Stimulated activated CD4-positive, alpha-beta T cell treated with anti-CD3 and anti-CD28 coated beads, Interleukin-4, amount 100 ng/mL, for 1 hour (primary cell): ENCODE data around the gene ARCN1.

Experiments used
- DNase-seq: peaks from one replicate; pipeline ENCODE4 v3.0.0-alpha.2; 2020

The ARCN1 gene

DNA sequence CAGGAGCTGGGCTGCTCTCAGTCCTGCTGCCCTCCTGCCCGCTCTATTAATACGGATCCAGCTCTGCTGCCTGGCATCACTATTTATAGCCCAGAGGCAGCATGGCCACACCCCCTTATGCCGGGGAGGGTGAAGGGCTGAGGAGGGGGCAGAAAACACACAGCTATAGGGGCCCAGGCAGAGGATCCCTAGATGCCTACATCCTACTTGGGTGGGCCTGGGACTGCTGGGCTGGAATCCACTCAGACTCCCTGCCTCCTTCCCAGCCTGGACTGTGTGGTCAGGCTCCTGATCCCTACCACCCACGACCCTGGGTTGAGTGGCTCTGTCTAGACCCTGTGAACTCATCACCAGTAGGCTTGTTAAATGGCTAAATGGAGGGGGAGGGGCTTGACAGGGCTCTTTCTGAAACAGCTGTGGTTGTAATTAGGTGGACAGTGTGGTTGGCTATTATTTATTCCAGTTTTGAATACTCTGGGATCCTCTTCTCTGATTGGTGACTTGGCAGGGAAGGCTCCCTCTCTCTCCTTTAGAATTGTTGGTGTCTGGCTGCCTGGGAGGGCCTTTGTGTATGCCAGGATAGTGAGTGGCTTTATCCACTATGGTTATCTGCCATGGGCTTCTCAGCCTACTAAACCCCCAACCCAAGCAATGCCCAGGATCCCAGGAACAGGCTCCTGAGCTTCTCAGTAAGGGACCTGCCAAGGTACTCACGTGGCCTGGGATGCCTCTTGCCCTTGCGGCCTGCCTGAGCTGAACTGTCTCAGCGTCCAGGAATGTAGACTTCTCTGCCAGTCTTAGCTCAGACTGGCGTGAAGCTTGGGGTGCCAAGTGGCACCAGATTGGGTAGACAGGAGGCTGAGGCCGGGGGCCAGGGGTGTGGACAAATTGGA, 50.4 kb downstream of the ARCN1 start:
- DNase-seq: no peak

DNA sequence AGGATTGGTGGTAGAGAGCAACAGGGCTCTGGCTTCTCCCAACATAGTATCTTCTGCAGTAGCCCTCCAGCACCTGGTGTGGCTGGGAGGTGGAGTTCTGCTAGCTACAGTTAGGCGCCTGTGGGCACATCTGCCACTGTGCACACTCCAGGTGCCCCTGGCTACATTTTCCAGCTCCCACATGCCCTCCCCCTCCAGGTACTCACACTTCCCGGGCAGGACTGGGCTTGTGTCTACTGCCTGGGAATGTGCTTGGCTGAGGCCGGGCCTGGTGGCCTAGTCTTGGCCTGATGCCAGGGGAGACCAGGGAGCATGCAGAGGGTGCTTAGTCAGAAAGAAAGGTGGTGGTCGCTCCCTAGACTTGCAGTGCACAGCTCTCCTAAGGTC, 51.1 kb downstream of the ARCN1 start:
- no peak for DNase-seq

DNA sequence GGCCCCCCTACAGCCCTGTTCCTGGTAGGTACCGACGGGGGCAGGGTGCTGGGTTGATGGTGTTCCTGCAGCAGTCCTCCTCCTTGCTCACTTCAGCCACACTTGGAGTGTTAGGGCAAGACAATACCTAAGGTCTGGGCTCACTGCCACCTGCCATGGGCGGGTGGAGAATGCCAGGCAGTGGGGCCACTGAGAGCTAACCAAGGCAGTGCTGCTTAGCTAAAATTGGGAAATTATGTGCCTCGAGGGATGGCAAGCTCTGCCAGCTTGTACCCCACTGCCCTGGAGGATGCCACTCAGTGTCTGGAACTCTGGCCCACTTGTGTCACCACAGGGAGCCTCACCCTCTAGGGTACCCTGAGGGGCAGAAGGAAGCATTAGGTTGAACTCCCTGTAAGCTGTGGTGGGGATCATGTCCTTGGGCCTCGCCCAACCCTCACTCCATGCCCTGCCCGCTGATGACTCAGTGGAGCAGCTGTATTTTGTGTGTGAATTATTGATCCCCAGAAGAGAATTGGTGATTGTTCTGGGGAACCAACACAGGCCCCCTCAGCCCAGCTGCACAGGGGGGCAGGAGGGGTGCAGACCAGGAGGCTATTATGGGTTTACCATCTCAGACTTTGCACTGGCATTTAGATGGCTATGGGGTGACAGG, 53.0 kb downstream of the ARCN1 start:
- DNase-seq: no peak

DNA sequence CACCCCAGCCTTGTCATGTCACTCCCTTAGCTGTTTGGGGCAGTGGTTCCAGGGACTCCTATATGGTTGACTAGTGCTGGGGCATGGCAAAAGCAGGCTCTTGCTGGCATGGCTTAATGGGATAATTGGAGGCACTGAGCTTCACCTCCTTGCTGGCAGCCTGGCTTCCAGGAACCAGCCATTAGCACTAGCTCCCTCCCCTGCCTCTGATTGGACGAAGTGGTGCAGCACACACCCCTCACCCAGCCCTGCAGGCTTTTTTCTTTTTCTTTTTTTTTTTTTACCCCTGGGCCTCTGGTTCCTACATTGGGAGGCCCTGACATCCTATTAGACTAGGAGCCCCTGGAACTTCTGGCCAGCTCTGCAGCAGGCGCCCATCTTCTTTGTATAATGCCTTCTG, 53.8 kb downstream of the ARCN1 start:
- no peak for DNase-seq

DNA sequence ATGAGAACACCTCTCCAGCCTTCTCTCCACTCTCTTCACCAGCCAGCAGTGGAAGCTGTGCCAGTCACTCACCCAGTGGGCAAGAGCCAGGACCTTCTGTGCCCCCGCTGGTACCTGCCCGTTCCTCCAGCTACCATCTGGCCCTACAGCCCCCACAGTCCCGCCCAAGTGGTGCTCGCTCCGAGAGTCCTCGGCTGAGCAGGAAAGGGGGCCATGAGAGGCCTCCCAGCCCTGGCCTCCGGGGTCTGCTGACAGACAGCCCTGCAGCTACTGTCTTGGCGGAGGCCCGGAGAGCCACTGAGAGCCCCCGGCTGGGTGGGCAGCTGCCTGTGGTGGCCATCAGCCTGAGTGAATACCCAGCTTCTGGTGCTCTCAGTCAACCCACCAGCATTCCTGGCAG, 55.4 kb downstream of the ARCN1 start:
- no peak for DNase-seq

DNA sequence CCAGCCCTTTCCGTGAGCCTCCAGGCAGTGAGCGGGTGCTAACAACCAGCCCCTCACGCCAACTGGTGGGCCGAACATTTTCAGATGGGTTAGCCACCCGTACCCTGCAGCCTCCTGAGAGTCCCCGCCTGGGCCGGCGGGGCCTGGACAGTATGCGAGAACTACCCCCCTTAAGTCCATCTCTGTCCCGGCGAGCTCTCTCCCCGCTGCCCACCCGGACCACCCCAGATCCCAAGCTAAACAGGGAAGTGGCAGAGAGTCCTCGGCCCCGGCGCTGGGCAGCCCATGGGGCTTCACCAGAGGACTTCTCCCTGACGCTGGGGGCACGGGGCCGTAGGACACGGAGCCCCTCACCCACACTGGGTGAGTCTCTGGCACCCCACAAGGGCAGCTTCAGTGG, 55.8 kb downstream of the ARCN1 start:
- no peak for DNase-seq

DNA sequence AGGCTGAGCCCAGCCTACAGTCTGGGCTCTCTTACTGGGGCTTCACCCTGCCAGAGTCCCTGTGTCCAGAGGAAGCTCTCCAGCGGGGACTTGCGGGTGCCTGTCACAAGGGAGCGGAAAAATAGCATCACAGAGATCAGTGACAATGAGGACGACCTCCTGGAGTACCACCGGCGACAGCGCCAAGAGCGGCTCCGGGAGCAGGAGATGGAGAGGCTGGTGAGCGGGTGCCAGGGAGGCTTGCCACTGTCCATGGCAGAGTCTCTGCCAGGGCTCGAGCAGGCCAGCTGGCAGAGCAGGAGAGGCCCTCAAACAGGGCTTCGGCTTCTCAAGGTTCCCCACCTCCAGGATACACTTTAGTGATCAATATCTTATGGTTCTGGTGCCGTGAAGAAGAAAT, 56.2 kb downstream of the ARCN1 start:
- DNase-seq: no peak

DNA sequence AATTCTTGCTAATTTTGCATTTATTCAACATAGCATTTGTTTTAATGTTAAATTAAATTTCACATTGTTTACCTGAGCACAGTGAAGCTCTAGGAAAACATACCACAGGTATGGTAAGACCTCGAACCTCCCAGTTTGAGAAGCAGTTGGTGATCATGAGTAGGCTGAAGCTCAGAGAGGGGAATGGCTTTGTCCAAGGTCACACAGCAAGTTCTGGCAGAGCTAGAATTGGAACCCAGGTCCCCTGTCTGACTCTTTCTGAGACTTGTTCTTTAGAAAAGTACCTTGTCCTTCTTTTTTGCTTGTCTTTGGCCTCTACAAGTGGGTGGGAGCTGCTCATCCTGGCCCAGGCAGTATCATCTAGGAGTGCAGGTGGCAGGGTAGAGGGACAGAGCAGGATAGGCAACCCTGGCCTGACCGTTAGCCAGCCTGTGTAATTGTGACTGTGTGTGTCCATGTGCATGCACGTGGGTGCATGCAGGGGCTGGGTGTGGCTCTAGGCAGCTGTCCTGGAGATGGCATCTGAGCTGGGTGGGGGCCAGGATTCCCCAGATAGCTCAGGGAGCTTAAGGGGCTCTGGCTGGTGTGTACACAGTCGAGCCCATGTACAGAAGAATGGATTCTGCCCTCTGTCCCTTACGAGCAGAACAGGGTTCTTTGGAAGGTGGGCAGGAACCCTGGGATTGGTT, 56.8 kb downstream of the ARCN1 start:
- no peak for DNase-seq

DNA sequence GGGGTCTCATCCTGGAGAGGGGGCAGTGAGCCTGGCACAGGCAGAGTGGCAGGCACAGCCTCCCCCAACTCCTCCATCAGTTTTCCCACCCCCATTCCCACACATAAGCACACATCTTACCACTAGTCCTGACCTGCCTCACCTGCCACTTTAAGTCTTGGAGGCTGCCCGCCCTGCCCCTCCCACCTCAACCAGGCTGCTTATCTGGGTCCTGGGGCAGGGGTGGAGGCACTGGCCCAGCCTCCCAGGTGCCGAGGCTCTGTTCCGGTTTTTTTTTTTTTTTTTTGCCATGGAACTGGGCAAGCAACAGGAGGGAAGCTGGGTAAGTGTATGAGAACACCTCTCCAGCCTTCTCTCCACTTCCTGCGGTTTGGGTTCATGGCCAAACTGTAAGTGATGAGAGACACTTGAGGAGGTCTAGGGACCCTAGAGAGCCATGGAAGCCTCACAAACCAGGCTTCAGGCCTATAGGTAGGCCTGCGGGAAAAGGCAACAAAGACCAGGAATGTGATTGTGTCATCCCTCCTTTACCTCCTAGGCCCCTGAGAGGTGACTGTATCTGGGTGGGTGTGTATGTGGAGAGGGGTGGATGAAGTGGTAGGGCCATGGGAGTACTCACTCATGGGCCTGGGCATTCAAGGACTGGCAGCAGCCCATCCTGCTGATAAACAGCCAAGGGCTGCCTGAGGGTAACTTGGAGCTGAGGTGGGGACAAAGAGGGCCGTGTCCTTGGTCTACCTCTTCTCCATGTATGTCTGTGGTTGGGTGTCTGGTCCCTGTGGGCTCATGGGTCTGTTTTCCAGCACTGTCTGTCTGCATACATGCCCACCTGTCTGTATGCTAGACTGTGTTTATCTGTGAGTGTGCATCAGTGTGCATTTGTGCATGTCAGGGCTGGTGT, 57.8 kb downstream of the ARCN1 start:
- DNase-seq: no peak

DNA sequence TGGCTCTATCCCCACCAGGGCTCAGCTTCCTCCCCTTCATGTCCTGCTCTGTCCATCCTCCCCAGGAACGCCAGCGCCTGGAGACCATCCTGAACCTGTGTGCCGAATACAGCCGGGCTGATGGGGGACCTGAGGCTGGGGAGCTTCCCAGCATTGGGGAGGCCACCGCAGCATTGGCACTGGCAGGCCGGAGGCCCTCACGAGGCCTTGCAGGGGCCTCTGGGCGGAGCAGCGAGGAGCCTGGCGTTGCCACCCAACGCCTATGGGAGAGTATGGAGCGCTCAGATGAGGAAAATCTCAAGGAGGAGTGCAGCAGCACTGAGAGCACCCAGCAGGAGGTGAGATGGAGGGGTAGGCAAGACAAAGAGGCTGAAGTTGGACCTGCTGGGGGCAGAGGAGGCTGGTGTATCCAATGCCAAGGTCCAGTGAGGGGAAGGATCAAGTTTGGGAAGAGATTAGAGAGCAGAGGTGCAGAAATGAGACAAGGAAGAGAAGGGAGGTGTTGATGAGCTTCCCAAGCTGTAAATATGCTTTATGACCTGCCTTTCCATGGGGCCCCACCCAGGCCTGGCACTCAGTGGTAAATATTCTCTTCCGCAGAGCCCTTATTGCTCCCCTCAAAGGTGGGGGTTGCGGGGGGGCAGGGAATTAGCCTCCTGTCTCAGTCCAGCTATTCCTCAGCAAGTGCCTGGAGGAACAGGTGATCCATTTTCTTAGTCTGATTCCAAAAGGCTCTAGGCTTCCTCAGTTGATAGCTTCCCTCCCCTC, 59.1 kb downstream of the ARCN1 start:
- no peak for DNase-seq

DNA sequence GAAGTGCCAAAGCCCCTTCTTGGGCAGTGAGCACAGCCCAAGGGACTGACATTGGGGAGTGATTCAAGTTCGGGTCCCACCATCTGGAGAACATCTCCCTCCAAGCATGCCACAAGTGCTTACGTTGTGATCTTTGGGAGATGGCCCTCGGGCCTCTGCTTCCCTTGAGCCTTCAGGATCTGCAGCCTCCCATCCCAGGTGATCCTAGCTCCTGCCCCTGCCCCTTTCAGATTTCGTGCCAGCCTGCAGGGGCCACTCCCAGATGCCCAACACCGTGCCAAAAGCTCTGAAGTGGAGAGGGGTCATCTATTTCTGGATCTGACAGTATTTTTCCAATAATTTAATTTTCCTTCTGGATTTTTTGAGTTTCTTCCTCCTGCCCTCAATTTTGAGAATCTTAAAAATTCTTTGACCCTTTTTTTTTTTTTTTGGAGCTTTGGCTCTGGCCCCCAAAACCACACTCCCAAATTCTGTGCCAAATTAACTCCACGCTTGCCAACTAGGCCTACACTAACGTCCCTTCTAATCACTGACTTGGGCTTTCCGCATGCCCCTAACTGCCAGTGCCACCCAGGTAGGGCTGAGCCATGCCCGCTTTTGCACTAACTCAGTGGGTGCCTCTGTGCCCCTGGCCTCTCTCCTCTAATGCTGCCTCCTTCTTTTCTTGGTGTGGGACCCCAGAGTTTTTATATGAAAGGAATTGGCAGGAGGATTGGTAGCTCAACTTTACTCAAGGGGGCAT, 60.5 kb downstream of the ARCN1 start:
- no peak for DNase-seq

DNA sequence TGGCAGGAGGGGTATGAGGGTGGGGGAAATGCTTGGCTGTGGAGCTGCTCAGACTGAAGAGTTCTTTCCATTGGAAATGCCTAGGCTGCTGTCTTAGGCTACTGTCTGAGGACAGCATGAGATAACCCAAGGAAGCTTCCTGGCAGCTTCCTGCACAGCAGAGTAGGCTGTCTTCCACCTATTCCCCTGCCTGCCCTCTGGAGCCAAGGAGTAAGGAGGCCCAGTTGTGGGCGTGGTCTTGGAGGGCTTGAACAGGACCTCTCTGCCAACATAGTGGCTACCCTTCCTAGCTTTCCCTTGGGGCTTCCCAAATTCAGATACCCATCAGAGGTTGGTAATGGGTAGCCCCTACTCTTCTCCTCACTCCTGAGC, 61.1 kb downstream of the ARCN1 start:
- no peak for DNase-seq

DNA sequence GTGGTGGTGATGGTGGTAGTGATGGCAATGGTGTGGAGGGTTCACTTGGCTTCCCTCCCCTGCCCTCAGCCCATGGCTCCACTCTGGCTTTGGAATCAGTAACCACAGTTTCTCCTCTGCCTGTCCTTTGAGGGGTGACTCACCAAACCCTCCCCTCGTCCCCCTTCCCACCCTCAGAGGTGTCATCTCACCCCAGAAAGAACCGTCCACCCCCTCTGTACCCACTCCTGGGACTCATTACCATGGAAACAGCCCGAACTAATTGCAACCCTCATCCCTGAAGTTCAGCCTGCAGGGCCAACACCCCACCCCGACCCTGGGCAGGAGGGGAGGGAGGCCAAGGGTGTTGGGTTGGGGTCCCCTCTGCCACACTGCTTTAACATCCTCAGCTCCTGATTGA, 61.8 kb downstream of the ARCN1 start:
- no peak for DNase-seq

DNA sequence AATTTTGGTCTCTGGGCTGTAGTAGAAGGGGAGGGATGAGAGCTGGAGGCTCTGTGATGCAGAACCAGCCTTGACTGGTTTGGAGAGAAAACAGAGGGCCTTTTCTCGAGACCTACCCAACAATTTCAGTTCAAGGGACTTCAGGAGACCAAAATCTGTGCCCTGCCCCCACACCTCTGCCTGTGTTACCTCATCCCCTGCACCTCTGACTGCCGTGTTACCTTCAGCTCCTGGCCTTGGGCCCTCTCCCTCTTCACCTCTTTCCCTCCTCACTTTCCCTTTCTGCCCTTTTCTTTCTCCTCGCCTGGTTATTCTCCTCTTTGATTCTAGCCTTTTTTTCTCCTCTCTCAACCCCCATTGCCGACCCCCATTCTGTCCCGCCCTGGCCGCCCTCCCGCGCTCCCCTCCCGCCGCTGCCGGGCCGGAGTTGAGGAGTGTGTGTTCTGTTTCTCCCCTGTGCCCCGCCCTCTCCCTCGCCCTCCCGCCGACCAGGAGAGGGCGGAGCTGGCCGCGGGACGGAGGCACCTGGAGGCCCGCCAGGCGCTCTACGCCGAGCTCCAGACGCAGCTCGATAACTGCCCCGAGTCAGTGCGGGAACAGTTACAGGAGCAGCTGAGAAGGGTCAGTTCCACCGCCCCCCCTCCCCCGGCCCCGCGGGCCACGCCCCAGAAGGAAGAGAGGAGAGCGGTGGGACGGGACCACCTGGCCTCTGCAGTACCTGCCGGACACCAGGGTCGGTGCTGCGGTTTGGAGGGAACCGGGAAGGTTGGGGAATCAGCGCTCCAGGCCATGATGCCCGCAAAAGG, 62.4 kb downstream of the ARCN1 start:
- DNase-seq: no peak

DNA sequence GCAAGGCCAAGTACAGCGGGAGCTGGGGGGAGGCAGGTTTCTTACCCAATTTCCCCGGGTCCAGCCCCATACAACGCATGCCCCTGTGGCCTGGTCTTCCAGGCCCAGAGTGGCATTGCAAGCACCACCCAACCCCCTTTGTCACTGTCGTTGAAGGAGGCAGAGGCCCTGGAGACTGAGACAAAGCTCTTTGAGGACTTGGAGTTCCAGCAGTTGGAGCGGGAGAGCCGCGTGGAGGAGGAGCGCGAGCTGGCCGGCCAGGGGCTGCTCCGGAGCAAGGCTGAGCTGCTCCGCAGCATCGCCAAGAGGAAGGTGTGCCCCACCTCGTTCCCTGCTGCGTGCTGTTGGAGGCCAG, 63.0 kb downstream of the ARCN1 start:
- no peak for DNase-seq

DNA sequence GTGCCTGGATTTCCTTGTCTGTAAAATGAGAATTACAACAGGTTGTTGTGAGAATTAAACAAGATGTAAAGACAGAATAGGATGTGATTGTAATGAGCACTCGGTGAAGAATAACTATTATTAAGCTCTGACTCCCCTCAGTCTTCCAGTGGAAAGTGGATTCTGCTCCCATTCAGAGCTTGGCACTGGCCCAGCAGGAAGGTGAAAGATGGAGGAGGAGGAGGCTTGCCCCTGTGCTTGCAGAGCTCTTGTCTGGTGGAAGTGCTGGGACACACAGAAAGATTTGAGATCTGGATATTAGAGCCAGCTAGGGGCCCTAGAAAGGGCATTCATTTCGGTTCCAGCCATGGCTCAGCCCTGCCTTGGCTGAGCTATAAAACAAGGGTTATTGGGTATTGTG, 63.4 kb downstream of the ARCN1 start:
- DNase-seq: no peak

DNA sequence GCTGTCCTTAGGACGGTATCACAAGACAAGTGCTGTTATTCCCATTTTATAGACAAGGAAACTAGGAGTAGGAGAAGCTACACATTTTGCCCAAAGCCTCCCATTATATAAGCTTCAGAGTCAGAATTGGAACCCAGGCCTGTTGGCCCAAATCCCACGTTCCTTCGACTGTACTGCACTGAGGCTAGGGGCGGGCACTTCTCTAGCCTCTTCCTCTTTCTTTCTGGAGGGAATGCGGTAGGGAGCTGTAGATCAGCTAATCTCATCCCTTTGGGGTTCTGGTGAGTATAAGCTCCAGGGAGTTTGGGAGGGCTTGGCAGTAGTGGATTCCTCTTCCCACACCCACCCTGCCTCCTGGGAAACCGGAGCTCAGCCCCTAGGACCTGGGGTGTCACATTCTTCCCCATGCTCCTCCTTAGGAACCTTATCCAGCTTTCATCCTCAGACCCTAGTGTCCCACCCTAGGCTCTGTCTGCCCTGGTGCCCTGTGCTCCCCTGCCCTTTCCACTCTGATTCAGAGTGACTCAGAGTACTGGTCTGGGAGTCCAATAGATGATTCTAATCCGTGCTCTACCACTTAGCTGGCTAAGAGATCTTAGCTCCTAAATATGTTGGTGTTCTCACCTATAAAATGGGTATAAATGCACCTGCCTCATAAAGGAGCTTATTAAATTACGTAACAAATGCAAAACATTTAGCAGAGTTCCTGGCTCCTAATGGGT, 64.5 kb downstream of the ARCN1 start:
- no peak for DNase-seq

DNA sequence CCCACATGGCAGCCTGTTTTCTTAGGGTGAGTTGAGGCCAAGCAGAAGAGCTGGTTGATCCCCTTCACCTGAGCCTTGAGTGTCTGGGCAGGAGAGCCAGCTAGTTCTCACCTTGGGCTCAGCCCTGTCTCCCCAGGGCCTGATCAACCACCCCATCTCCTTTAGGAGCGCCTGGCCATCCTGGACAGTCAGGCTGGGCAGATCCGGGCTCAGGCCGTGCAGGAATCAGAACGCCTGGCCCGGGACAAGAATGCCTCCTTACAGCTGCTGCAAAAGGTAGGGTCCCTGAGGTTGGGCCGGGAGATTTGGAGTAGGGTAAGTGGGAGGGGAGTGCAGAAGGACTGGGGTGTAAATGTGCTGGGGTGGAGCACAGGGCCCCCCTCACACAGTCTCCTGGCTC, 66.5 kb downstream of the ARCN1 start:
- DNase-seq: no peak

DNA sequence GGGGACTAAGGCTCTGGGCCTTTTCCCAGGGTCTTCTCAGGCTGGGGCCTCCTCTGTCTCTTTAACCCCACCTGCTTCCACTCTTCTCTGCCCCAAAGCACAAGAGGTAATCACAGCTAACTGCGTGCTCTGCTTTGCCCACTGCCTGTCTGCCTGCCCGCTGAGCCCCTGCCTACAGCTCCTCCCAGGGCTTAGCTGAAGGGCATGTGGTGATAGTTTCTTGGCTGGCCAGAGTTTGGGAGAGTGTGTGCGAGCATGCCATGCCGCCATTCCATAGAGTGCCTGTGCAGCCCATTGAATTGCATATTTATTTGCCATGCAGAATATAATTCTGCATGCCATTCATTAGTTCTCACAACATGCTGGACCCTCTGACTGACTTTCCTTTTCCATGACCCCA, 67.7 kb downstream of the ARCN1 start:
- DNase-seq: no peak
